Measurements from ENCODE around the gene SMG7.

The SMG7 gene

GRCh38 chr1:183512450-183512849, 40.2 kb downstream of the SMG7 start:
- H3K4me3 Mint-ChIP-seq = no peak overlapping the region
- peaks cover 15% of the 10 kb centered on the region for H3K36me3 Mint-ChIP-seq (ENCODE audit: low read depth)
- no peaks in the 10 kb centered on the region for H3K9me3 Mint-ChIP-seq
- no peaks in the 10 kb centered on the region for H3K27me3 Mint-ChIP-seq (ENCODE audit: low read depth)
- H3K27ac Mint-ChIP-seq = no peak overlapping the region
- H3K4me1 Mint-ChIP-seq (ENCODE audit: low read depth) = peaks cover 25% of the 10 kb centered on the region

- Mint-ChIP-seq H3K4me3 (no peak overlapping the region), H3K4me1 (ENCODE audit: low read depth) (peaks cover 25% of the 10 kb centered on the region), H3K27me3 (ENCODE audit: low read depth) (no peaks in the 10 kb centered on the region), H3K27ac (no peak overlapping the region), H3K9me3 (no peaks in the 10 kb centered on the region), H3K36me3 (ENCODE audit: low read depth) (peaks cover 19% of the 10 kb centered on the region)
Observed at GRCh38 chr1:183514235-183514634, 41.9 kb downstream of the SMG7 start.

- peaks cover 22% of the 10 kb centered on the region for H3K36me3 Mint-ChIP-seq (ENCODE audit: low read depth)
- no peak overlapping the region for H3K27ac Mint-ChIP-seq
- H3K9me3 Mint-ChIP-seq = no peaks in the 10 kb centered on the region
- H3K4me3 Mint-ChIP-seq = no peak overlapping the region
- H3K4me1 Mint-ChIP-seq (ENCODE audit: low read depth) = peaks cover 25% of the 10 kb centered on the region
- no peaks in the 10 kb centered on the region for H3K27me3 Mint-ChIP-seq (ENCODE audit: low read depth)
Observed at GRCh38 chr1:183515002-183515689, 42.8 kb downstream of the SMG7 start.

- Mint-ChIP-seq H3K27me3 (ENCODE audit: low read depth) (no peaks in the 10 kb centered on the region), H3K36me3 (ENCODE audit: low read depth) (peaks cover 31% of the 10 kb centered on the region), H3K27ac (no peak overlapping the region), H3K4me1 (ENCODE audit: low read depth) (peaks cover 22% of the 10 kb centered on the region), H3K9me3 (no peaks in the 10 kb centered on the region), H3K4me3 (no peak overlapping the region)
Observed at GRCh38 chr1:183516725-183517124, 44.4 kb downstream of the SMG7 start.

- peaks cover 24% of the 10 kb centered on the region for H3K4me1 Mint-ChIP-seq (ENCODE audit: low read depth)
- H3K4me3 Mint-ChIP-seq = no peak overlapping the region
- H3K27ac Mint-ChIP-seq = no peak overlapping the region
- H3K27me3 Mint-ChIP-seq (ENCODE audit: low read depth) = no peaks in the 10 kb centered on the region
- H3K9me3 Mint-ChIP-seq = no peaks in the 10 kb centered on the region
- peaks cover 34% of the 10 kb centered on the region for H3K36me3 Mint-ChIP-seq (ENCODE audit: low read depth)
Observed at GRCh38 chr1:183517401-183517800, 45.1 kb downstream of the SMG7 start.

- no peak overlapping the region for H3K27ac Mint-ChIP-seq
- peaks cover 37% of the 10 kb centered on the region for H3K36me3 Mint-ChIP-seq (ENCODE audit: low read depth)
- peaks cover 12% of the 10 kb centered on the region for H3K4me1 Mint-ChIP-seq (ENCODE audit: low read depth)
- H3K4me3 Mint-ChIP-seq = no peak overlapping the region
- H3K27me3 Mint-ChIP-seq (ENCODE audit: low read depth) = no peaks in the 10 kb centered on the region
- H3K9me3 Mint-ChIP-seq = no peaks in the 10 kb centered on the region
Observed at GRCh38 chr1:183520379-183520778, 48.1 kb downstream of the SMG7 start.

GRCh38 chr1:183522104-183522503, 49.8 kb downstream of the SMG7 start:
- peaks cover 33% of the 10 kb centered on the region for H3K36me3 Mint-ChIP-seq (ENCODE audit: low read depth)
- H3K4me3 Mint-ChIP-seq = no peak overlapping the region
- H3K27ac Mint-ChIP-seq = no peak overlapping the region
- H3K27me3 Mint-ChIP-seq (ENCODE audit: low read depth) = no peaks in the 10 kb centered on the region
- H3K9me3 Mint-ChIP-seq = no peaks in the 10 kb centered on the region
- H3K4me1 Mint-ChIP-seq (ENCODE audit: low read depth) = peaks cover 9% of the 10 kb centered on the region

GRCh38 chr1:183528577-183528976, 56.3 kb downstream of the SMG7 start:
- H3K36me3 Mint-ChIP-seq (ENCODE audit: low read depth) = peaks cover 27% of the 10 kb centered on the region
- H3K9me3 Mint-ChIP-seq = no peaks in the 10 kb centered on the region
- no peaks in the 10 kb centered on the region for H3K4me1 Mint-ChIP-seq (ENCODE audit: low read depth)

GRCh38 chr1:183533617-183534174, 61.4 kb downstream of the SMG7 start:
- peaks cover 2% of the 10 kb centered on the region for H3K4me1 Mint-ChIP-seq (ENCODE audit: low read depth)
- H3K4me3 Mint-ChIP-seq = no peak overlapping the region
- H3K27me3 Mint-ChIP-seq (ENCODE audit: low read depth) = no peaks in the 10 kb centered on the region
- H3K36me3 Mint-ChIP-seq (ENCODE audit: low read depth) = peaks cover 43% of the 10 kb centered on the region
- H3K27ac Mint-ChIP-seq = no peak overlapping the region
- H3K9me3 Mint-ChIP-seq = no peaks in the 10 kb centered on the region

More at GRCh38 chr1:183528577-183528976, 56.3 kb downstream of the SMG7 start:
- Mint-ChIP-seq H3K27me3 (ENCODE audit: low read depth) (no peaks in the 10 kb centered on the region), H3K27ac (no peak overlapping the region), H3K4me3 (no peak overlapping the region)

- Mint-ChIP-seq H3K27ac (no peak overlapping the region), H3K4me1 (ENCODE audit: low read depth) (peaks cover 6% of the 10 kb centered on the region), H3K27me3 (ENCODE audit: low read depth) (no peaks in the 10 kb centered on the region), H3K36me3 (ENCODE audit: low read depth) (peaks cover 54% of the 10 kb centered on the region), H3K4me3 (no peak overlapping the region), H3K9me3 (no peaks in the 10 kb centered on the region)
Observed at GRCh38 chr1:183537405-183537804, 65.1 kb downstream of the SMG7 start.

GRCh38 chr1:183543619-183544204, 71.4 kb downstream of the SMG7 start:
- H3K4me1 Mint-ChIP-seq (ENCODE audit: low read depth) = peaks cover 10% of the 10 kb centered on the region
- peaks cover 55% of the 10 kb centered on the region for H3K36me3 Mint-ChIP-seq (ENCODE audit: low read depth)
- H3K4me3 Mint-ChIP-seq = no peak overlapping the region
- H3K27me3 Mint-ChIP-seq (ENCODE audit: low read depth) = no peaks in the 10 kb centered on the region
- peak overlapping the region; percentile 17 for H3K27ac Mint-ChIP-seq
- H3K9me3 Mint-ChIP-seq = no peaks in the 10 kb centered on the region

GRCh38 chr1:183544598-183545297, 72.4 kb downstream of the SMG7 start:
- H3K36me3 Mint-ChIP-seq (ENCODE audit: low read depth) = peaks cover 48% of the 10 kb centered on the region
- H3K27me3 Mint-ChIP-seq (ENCODE audit: low read depth) = no peaks in the 10 kb centered on the region
- peaks cover 10% of the 10 kb centered on the region for H3K4me1 Mint-ChIP-seq (ENCODE audit: low read depth)
- H3K9me3 Mint-ChIP-seq = no peaks in the 10 kb centered on the region
- H3K27ac Mint-ChIP-seq = no peak overlapping the region
- H3K4me3 Mint-ChIP-seq = no peak overlapping the region

GRCh38 chr1:183546427-183546826, 74.1 kb downstream of the SMG7 start:
- H3K27ac Mint-ChIP-seq = no peak overlapping the region
- no peaks in the 10 kb centered on the region for H3K9me3 Mint-ChIP-seq
- H3K27me3 Mint-ChIP-seq (ENCODE audit: low read depth) = no peaks in the 10 kb centered on the region
- peaks cover 52% of the 10 kb centered on the region for H3K36me3 Mint-ChIP-seq (ENCODE audit: low read depth)
- H3K4me1 Mint-ChIP-seq (ENCODE audit: low read depth) = peaks cover 10% of the 10 kb centered on the region
- H3K4me3 Mint-ChIP-seq = no peak overlapping the region

- no peaks in the 10 kb centered on the region for H3K27me3 Mint-ChIP-seq (ENCODE audit: low read depth)
- no peak overlapping the region for H3K4me3 Mint-ChIP-seq
- H3K4me1 Mint-ChIP-seq (ENCODE audit: low read depth) = peaks cover 6% of the 10 kb centered on the region
- H3K36me3 Mint-ChIP-seq (ENCODE audit: low read depth) = peaks cover 54% of the 10 kb centered on the region
- H3K9me3 Mint-ChIP-seq = no peaks in the 10 kb centered on the region
- H3K27ac Mint-ChIP-seq = no peak overlapping the region
Observed at GRCh38 chr1:183548116-183548515, 75.8 kb downstream of the SMG7 start.

- Mint-ChIP-seq H3K36me3 (ENCODE audit: low read depth) (peaks cover 53% of the 10 kb centered on the region), H3K27ac (no peak overlapping the region), H3K4me3 (no peak overlapping the region), H3K4me1 (ENCODE audit: low read depth) (peaks cover 11% of the 10 kb centered on the region), H3K9me3 (no peaks in the 10 kb centered on the region), H3K27me3 (ENCODE audit: low read depth) (no peaks in the 10 kb centered on the region)
Observed at GRCh38 chr1:183550915-183551314, 78.6 kb downstream of the SMG7 start.
